Vagina (tissue), 2 donors: Measurements from ENCODE around the gene GRHL3. TPM values are rescaled to one million over a fixed set of nuclear protein-coding genes. Genes with fewer than 3 reads are reported as not detected.

Experiments
- DNase-seq, 2 donors: peaks; one replicate each; pipeline ENCODE4 v3.0.0-alpha.2; 2017; ENCODE audit errors: extremely low spot score in 2 of 2
- H3K27ac ChIP-seq: fragments of 200-600 bp; sonication (generic); one replicate; pipeline ENCODE4 v1.5.1; 2019
- H3K27me3 ChIP-seq: fragments of 200-600 bp; sonication (generic); one replicate; pipeline ENCODE4 v1.5.1; 2019
- H3K36me3 ChIP-seq, 2 donors: fragments of 200-600 bp; sonication (generic); one replicate each; pipeline ENCODE4 v1.5.1; 2017 to 2019
- H3K4me1 ChIP-seq: fragments of 200-600 bp; sonication (generic); one replicate; pipeline ENCODE4 v1.5.1; 2019
- H3K4me3 ChIP-seq, 2 donors: fragments of 200-600 bp; sonication (generic); 1 replicate in 1 of 2; 2 replicates in 1 of 2; pipeline ENCODE4 v1.5.1; 2016 to 2019
- H3K9me3 ChIP-seq: fragments of 200-600 bp; sonication (generic); one replicate; pipeline ENCODE4 v1.5.1; 2019
- POLR2A ChIP-seq, 2 donors: fragments of 450-650 bp; IDR thresholded peaks; one replicate each; pipeline ENCODE4 v1.6.1; 2017; ENCODE audit warnings: antibody characterized with exemption in 2 of 2, mild to moderate bottlenecking in 2 of 2, moderate library complexity in 2 of 2
- POLR2AphosphoS5 ChIP-seq, 2 donors: sonication (generic); formaldehyde crosslinking; IDR thresholded peaks; one replicate each; pipeline ENCODE4 v1.9.0; 2017; ENCODE audit warnings: antibody characterized with exemption in 2 of 2, mild to moderate bottlenecking in 2 of 2, low read depth in 1 of 2; ENCODE audit not compliant: insufficient read depth in 1 of 2
- intact Hi-C: fragments of 100-400 bp; cut with DNase I; formaldehyde crosslinking; loops from one replicate; pipeline ENCODE4 v1.15.1; 2023
- total RNA-seq: library from RNA; depleted of rRNA; stranded (reverse); fragments of >200 nt; gene quantifications from one replicate; pipeline ENCODE4 v1.2.3, GENCODE V29; 2016
- TF ChIP-seq, protein P1 (sequence below), 3 experiments: fragments of 450-650 bp in 2 of 3; fragments of 200-600 bp in 1 of 3; sonication (generic) in 1 of 3; IDR thresholded peaks; one replicate each; pipeline ENCODE4 v1.5.1; 2017 to 2019; ENCODE audit warnings: antibody characterized with exemption in 3 of 3, mild to moderate bottlenecking in 2 of 3, moderate library complexity in 2 of 3

Gene GRHL3
- total RNA-seq, 1 donor from 2014 or later = 58.7 TPM

DNA sequence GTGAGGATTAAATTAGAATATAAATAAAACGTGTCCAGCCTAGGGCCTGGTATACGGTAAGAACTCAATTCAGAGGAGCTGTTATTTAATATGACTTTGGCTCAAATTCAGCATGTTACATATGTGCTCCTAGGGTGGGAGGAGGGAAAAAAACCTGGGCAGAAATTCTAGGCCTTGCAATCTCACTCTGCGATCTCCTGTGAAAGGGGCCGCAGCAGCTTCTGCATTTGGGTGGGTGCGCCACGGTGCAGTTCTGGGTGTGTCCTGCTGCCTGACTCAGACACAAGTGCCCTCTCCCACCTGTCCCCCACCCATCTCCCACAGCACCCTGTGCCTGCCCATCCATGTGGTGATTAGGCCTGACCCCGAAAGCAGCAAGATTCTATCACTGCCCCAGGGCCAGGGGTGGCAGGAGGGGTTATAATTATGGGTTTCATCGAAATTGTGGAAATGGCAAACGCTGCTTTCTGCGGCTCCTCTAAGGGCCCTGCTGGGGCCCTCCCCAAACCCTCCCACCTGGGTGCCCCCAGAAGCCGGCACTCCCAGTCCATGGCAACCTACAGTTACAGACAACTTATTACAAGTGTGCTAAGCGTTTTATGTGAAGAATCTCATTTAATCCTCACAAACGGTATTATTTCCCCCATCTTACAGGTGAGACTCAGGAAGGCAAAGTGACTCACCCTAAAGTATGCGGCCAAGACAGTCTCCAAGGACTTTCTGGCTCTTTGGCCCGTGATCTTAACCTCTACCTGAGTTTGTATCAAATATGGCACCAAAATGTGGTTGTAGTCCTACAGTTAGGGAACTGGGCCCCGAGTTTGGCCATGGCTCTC is 25.5 kb upstream of the GRHL3 start:
- TF ChIP-seq, protein P1, sequence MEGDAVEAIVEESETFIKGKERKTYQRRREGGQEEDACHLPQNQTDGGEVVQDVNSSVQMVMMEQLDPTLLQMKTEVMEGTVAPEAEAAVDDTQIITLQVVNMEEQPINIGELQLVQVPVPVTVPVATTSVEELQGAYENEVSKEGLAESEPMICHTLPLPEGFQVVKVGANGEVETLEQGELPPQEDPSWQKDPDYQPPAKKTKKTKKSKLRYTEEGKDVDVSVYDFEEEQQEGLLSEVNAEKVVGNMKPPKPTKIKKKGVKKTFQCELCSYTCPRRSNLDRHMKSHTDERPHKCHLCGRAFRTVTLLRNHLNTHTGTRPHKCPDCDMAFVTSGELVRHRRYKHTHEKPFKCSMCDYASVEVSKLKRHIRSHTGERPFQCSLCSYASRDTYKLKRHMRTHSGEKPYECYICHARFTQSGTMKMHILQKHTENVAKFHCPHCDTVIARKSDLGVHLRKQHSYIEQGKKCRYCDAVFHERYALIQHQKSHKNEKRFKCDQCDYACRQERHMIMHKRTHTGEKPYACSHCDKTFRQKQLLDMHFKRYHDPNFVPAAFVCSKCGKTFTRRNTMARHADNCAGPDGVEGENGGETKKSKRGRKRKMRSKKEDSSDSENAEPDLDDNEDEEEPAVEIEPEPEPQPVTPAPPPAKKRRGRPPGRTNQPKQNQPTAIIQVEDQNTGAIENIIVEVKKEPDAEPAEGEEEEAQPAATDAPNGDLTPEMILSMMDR (IDR thresholded peaks at IDR 0.05) = no peak
- no peak for TF ChIP-seq POLR2A (IDR thresholded peaks at IDR 0.05)
- no peak for TF ChIP-seq POLR2AphosphoS5 (IDR thresholded peaks at IDR 0.05; ENCODE audit: insufficient read depth in 1 of 2, low read depth in 1 of 2)
- intact Hi-C loops = no loop called here
- Histone ChIP-seq H3K36me3 (no peaks in the 10 kb centered on the region), H3K9me3 (no peaks in the 10 kb centered on the region), H3K27me3 (no peaks in the 10 kb centered on the region), H3K4me1 (peaks cover 45% of the 10 kb centered on the region), H3K4me3 (no peak overlapping the region), H3K27ac (peak overlapping the region; percentile 76)
- DNase-seq = peak; percentile 88 to 90

DNA sequence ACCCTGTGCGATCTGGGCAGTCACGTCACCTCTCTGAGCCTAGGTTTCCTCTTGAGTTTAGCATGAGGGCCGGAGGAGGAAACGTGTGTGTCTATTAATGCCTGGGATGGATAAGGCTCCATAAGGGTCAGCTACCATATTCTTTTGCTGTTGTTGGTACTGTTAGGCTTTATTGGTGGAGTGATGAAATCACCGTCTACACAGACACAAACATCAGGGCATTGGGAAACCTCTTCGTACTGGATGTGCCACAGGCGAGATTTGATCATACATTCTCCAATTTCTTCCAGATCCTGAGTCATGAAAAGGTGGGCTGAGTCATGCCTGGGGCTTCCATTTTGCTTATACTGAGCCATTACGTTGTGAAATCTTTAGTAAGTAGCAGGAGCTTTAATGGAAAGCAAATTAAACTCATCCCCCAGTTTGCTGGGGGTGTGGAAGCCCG is 24.9 kb upstream of the GRHL3 start:
- Histone ChIP-seq H3K9me3 (no peaks in the 10 kb centered on the region), H3K36me3 (no peaks in the 10 kb centered on the region), H3K27me3 (no peaks in the 10 kb centered on the region), H3K4me1 (peaks cover 39% of the 10 kb centered on the region), H3K4me3 (no peak overlapping the region), H3K27ac (peak overlapping the region; percentile 76)
- TF ChIP-seq POLR2A (IDR thresholded peaks at IDR 0.05) (no peak), POLR2AphosphoS5 (IDR thresholded peaks at IDR 0.05; ENCODE audit: insufficient read depth in 1 of 2, low read depth in 1 of 2) (peak in 1 of 2 donors; percentile 80)
- intact Hi-C loops = no loop called here
- DNase-seq = peak; percentile 84 to 97

DNA sequence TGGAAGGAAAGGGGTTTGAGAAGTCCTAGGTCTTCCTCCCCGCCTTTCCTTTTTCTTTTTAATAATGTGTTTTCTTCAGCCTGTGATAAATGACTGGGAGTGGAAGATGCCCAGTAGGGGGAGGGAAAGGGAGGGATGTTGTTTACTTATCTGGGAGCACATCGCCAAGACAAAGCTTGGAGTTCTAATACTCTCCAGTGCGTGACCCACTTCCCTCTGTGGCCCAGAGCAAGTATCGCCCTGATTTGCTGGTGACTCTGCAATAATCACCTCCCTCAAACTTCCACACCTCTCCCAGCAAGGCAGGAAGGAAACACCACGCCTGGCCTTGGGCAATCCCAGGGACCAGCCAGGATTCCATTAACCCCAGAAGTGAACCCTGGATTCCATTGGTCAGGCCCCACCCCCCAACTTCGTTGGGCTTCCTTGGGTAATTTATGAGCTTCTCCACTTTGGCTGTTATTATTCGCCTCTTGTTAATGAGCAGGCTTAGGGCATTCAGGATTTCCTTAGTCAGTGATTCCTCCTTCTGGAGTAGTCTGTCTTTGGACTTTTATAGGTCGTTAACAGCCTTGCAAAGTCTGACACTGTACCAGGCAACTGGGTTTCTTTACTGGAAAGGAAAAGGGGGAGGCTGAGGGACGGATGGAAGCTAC is 24.3 kb upstream of the GRHL3 start:
- peak; percentile 91 to 97 for DNase-seq
- TF ChIP-seq POLR2A (IDR thresholded peaks at IDR 0.05) (no peak), POLR2AphosphoS5 (IDR thresholded peaks at IDR 0.05; ENCODE audit: insufficient read depth in 1 of 2, low read depth in 1 of 2) (peak; percentile 61 to 72)
- TF ChIP-seq, protein P1 (IDR thresholded peaks at IDR 0.05) = peak in 2 of 3 experiments; percentile 9 to 14
- Histone ChIP-seq H3K4me3 (no peak overlapping the region), H3K9me3 (no peaks in the 10 kb centered on the region), H3K36me3 (no peaks in the 10 kb centered on the region), H3K27me3 (no peaks in the 10 kb centered on the region), H3K4me1 (peaks cover 33% of the 10 kb centered on the region), H3K27ac (peak overlapping the region; percentile 76)
- intact Hi-C loops = no loop called here

- TF ChIP-seq POLR2A (IDR thresholded peaks at IDR 0.05) = no peak
- TF ChIP-seq POLR2AphosphoS5 (IDR thresholded peaks at IDR 0.05; ENCODE audit: insufficient read depth in 1 of 2, low read depth in 1 of 2) = no peak
- TF ChIP-seq, protein P1 (IDR thresholded peaks at IDR 0.05) = no peak
- Histone ChIP-seq H3K36me3 (no peaks in the 10 kb centered on the region), H3K9me3 (no peaks in the 10 kb centered on the region), H3K27ac (peak overlapping the region; percentile 76), H3K4me1 (peaks cover 27% of the 10 kb centered on the region), H3K27me3 (no peaks in the 10 kb centered on the region), H3K4me3 (no peak overlapping the region)
- DNase-seq = peak in 1 of 2 donors; percentile 84
- intact Hi-C loops = no loop called here
Observed at GRCh38 chr1:24295535-24295934, 23.6 kb upstream of the GRHL3 start.

DNA sequence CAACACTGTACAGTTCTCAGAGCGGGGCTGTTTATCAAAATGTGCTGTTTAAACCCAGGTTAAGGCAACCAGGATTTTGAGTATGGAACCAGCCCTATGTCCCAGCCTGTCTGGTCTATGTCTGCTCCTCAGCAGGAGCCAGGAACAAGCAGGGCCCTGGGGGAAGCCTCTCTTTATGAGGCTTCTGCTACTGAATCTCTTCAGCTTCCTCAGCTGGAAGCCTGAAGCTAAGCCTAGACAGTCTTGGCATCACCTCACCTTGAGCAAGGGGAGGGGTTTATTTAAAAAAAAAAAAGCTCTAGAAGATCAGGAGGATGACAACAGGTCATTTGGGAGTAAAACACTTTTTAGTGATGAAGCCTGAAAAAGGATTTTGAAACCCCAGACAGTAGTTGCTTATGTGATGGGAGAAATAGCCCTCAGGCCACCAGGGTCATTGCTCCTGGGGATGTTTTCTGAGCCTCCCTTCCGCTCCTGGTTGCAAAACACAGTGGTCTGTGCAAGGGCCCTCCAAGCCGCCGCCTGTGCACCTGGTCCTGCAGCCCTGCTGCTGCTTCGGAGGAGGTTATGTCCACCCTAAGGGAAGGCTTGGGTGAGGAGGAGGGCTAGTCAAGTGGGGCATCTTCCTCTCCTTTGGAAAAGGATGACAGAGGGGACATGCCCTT is 21.8 kb upstream of the GRHL3 start:
- no peaks in the 10 kb centered on the region for H3K27me3 ChIP-seq
- no peaks in the 10 kb centered on the region for H3K9me3 ChIP-seq
- H3K4me3 ChIP-seq = no peak overlapping the region
- H3K36me3 ChIP-seq = no peaks in the 10 kb centered on the region
- H3K27ac ChIP-seq = no peak overlapping the region
- intact Hi-C loops = no loop called here
- peaks cover 40% of the 10 kb centered on the region for H3K4me1 ChIP-seq
- TF ChIP-seq, protein P1 (IDR thresholded peaks at IDR 0.05) = no peak
- no peak for TF ChIP-seq POLR2AphosphoS5 (IDR thresholded peaks at IDR 0.05; ENCODE audit: insufficient read depth in 1 of 2, low read depth in 1 of 2)
- no peak for TF ChIP-seq POLR2A (IDR thresholded peaks at IDR 0.05)
- DNase-seq = no peak
